IgD-negative memory B cell (primary cell): ENCODE data around the gene TET1. TPM values are rescaled to one million over a fixed set of nuclear protein-coding genes. Genes with fewer than 3 reads are reported as not detected.
"Not testable (repeated sequence)": the region's sequence is repeated elsewhere in the genome, so short reads cannot be mapped to it uniquely, and the experiment has no call there.

Experiments
- H3K27ac Mint-ChIP-seq, 3 donors: one replicate each; pipeline ENCODE4 v1.8.0; 2020 to 2022; ENCODE audit warnings: mild to moderate bottlenecking in 3 of 3, mixed read lengths in 3 of 3, moderate library complexity in 1 of 3
- H3K27me3 Mint-ChIP-seq: one replicate; pipeline ENCODE4 v1.8.0; 2021; ENCODE audit warnings: mixed read lengths
- H3K36me3 Mint-ChIP-seq: one replicate; pipeline ENCODE4 v1.8.0; 2020; ENCODE audit warnings: mild to moderate bottlenecking, mixed read lengths
- H3K4me1 Mint-ChIP-seq, 3 donors: one replicate each; pipeline ENCODE4 v1.8.0; 2020 to 2022; ENCODE audit warnings: mixed read lengths in 3 of 3, mild to moderate bottlenecking in 1 of 3
- H3K4me3 Mint-ChIP-seq, 4 donors: one replicate each; pipeline ENCODE4 v1.8.0; 2020 to 2022; ENCODE audit warnings: mild to moderate bottlenecking in 4 of 4, mixed read lengths in 4 of 4, moderate library complexity in 3 of 4
- H3K9me3 Mint-ChIP-seq, 3 donors: one replicate each; pipeline ENCODE4 v1.8.0; 2020 to 2021; ENCODE audit warnings: mixed read lengths in 3 of 3, mild to moderate bottlenecking in 1 of 3
- polyA plus RNA-seq: library from polyadenylated mRNA; unstranded; fragments of 300-500 nt; fragmentation: Illumina TruSeq; gene quantifications from one replicate; pipeline ENCODE4 v1.2.3, GENCODE V29; 2021

TET1 gene
- polyA plus RNA-seq, 1 donor from 2014 or later: 1.0 TPM

GRCh38 chr10:68668972-68669371 lies 108.8 kb downstream of the TET1 start:
- Mint-ChIP-seq H3K9me3 (no peaks in the 10 kb centered on the region), H3K4me1 (peaks cover 0 to 6% (median 4%) of the 10 kb centered on the region in 3 donors), H3K4me3 (no peak overlapping the region), H3K27ac (no peak overlapping the region), H3K27me3 (no peaks in the 10 kb centered on the region), H3K36me3 (peaks cover 17% of the 10 kb centered on the region)

DNA sequence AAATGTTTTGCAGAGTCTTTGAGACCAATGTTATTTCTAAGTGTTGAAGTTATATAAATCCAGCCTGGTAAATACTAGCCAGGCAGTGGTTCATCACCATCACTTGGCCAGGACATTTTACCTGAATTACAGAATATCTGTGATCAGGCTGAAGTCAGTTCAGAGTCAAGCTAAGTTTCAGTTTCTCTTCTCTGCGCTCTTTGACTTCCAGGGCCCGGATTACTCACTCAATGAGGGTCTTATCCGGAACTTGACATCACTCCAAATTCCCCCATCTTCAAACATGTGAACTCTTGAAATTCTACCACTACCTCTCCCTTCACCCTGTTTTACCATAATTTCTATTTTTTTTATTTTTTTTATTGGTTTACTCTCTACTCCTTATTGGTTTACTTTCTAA lies 124.3 kb downstream of the TET1 start:
- Mint-ChIP-seq H3K36me3 (peaks cover 2% of the 10 kb centered on the region), H3K4me1 (peaks cover 4 to 8% (median 7%) of the 10 kb centered on the region in 3 donors), H3K9me3 (no peaks in the 10 kb centered on the region), H3K27me3 (no peaks in the 10 kb centered on the region), H3K27ac (peak overlapping the region in 1 of 3 donors; percentile 83), H3K4me3 (peak overlapping the region; percentile 47 to 91 (median 78))

DNA sequence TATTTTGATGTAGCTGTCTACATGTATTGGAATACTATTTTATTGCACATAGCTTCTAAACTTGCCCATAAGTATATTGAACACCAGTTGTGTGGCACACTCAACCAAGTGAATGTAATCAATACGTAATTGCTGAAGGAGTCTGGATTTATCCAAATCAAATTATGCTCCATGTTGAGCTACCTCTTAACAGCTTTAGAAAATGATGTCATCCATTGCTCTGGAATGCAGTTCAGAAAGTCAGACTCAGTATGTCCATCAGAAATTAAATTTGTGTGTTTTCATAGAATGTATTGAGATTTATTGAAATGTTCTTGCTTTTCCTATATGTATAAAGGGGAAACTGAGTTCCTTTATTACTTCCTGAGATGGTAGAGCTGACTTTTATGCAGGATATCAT lies 135.9 kb downstream of the TET1 start:
- H3K9me3 Mint-ChIP-seq: no peaks in the 10 kb centered on the region
- H3K27me3 Mint-ChIP-seq: no peaks in the 10 kb centered on the region
- no peak overlapping the region for H3K4me3 Mint-ChIP-seq
- no peaks in the 10 kb centered on the region for H3K4me1 Mint-ChIP-seq
- peaks cover 1% of the 10 kb centered on the region for H3K36me3 Mint-ChIP-seq
- H3K27ac Mint-ChIP-seq: no peak overlapping the region

DNA sequence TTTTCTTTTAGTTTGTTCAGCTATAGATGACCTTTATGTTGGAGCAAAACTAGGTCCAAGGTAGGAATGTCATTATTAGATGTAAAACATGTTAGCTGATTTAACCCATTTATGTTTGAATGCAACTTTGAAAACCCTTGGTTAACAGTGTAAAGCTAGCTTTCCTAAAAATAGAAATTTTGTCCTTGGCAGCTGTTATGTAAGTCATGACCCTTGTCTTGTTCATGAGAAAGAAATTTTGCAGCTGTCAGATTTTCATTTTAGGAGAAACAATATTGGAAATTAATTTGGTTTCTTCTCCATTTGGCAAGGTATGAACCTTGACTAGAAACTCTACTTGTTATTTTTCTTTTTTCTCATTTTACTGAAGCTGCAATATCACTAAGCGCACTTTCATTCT lies 137.0 kb downstream of the TET1 start:
- no peak overlapping the region for H3K4me3 Mint-ChIP-seq
- peaks cover 1% of the 10 kb centered on the region for H3K36me3 Mint-ChIP-seq
- no peaks in the 10 kb centered on the region for H3K4me1 Mint-ChIP-seq
- no peak overlapping the region for H3K27ac Mint-ChIP-seq
- H3K9me3 Mint-ChIP-seq: no peaks in the 10 kb centered on the region
- H3K27me3 Mint-ChIP-seq: no peaks in the 10 kb centered on the region

GRCh38 chr10:68700197-68700596 lies 140.1 kb downstream of the TET1 start:
- H3K9me3 Mint-ChIP-seq: no peaks in the 10 kb centered on the region
- H3K4me3 Mint-ChIP-seq: no peak overlapping the region
- H3K27me3 Mint-ChIP-seq: no peaks in the 10 kb centered on the region
- no peaks in the 10 kb centered on the region for H3K4me1 Mint-ChIP-seq
- H3K27ac Mint-ChIP-seq: no peak overlapping the region
- H3K36me3 Mint-ChIP-seq: no peaks in the 10 kb centered on the region

GRCh38 chr10:68705548-68705947 lies 145.4 kb downstream of the TET1 start:
- Mint-ChIP-seq H3K27ac (no peak overlapping the region), H3K4me1 (peaks cover 0 to 4% (median 0%) of the 10 kb centered on the region in 3 donors), H3K36me3 (no peaks in the 10 kb centered on the region), H3K9me3 (no peaks in the 10 kb centered on the region), H3K27me3 (no peaks in the 10 kb centered on the region), H3K4me3 (no peak overlapping the region)

GRCh38 chr10:68708987-68709386 lies 148.8 kb downstream of the TET1 start:
- not testable (repeated sequence) for H3K27me3 Mint-ChIP-seq, H3K36me3 Mint-ChIP-seq, H3K9me3 Mint-ChIP-seq, H3K27ac Mint-ChIP-seq, H3K4me1 Mint-ChIP-seq, H3K4me3 Mint-ChIP-seq

DNA sequence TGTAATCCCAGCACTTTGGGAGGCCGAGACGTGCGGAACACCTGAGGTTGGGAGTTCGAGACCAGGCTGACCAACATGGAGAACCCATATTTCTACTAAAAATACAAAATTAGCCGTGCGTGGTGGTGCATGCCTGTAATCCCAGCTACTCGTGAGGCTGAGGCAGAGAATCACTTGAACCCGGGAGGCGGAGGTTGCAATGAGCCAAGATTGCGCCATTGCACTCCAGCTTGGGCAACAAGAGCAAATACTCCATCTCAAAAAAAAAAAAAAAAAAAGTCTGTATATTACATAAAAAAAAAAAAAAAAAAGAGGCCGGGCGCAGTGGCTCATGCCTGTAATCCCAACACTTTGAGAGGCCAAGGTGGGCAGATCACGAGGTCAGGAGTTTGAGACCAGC lies 152.9 kb downstream of the TET1 start:
- not testable (repeated sequence) for H3K36me3 Mint-ChIP-seq, H3K9me3 Mint-ChIP-seq, H3K27me3 Mint-ChIP-seq, H3K4me3 Mint-ChIP-seq, H3K4me1 Mint-ChIP-seq, H3K27ac Mint-ChIP-seq

- Mint-ChIP-seq H3K9me3 (peaks cover 0 to 4% (median 0%) of the 10 kb centered on the region in 3 donors), H3K4me3 (no peak overlapping the region), H3K4me1 (peaks cover 8 to 11% (median 10%) of the 10 kb centered on the region in 3 donors), H3K27ac (peak overlapping the region in 1 of 3 donors; percentile 35), H3K27me3 (no peaks in the 10 kb centered on the region), H3K36me3 (peaks cover 3% of the 10 kb centered on the region)
Observed at GRCh38 chr10:68717435-68717834, 157.3 kb downstream of the TET1 start.

- H3K27me3 Mint-ChIP-seq: no peaks in the 10 kb centered on the region
- peaks cover 3% of the 10 kb centered on the region for H3K36me3 Mint-ChIP-seq
- peaks cover 9 to 12% (median 11%) of the 10 kb centered on the region in 3 donors for H3K4me1 Mint-ChIP-seq
- H3K9me3 Mint-ChIP-seq: peaks cover 0 to 4% (median 0%) of the 10 kb centered on the region in 3 donors
- H3K4me3 Mint-ChIP-seq: peak within 1 kb of the TSS; percentile 89 to 100 (median 96)
- peak within 1 kb of the TSS; percentile 90 to 99 (median 97) for H3K27ac Mint-ChIP-seq
Observed at GRCh38 chr10:68720793-68721672, 160.9 kb downstream of the TET1 start, which contains the start of gene CCAR1. Gene CCAR1, plus strand, starts transcription at chr10:68721239. Its CDS starts 1,266 bp downstream, at chr10:68722505.

DNA sequence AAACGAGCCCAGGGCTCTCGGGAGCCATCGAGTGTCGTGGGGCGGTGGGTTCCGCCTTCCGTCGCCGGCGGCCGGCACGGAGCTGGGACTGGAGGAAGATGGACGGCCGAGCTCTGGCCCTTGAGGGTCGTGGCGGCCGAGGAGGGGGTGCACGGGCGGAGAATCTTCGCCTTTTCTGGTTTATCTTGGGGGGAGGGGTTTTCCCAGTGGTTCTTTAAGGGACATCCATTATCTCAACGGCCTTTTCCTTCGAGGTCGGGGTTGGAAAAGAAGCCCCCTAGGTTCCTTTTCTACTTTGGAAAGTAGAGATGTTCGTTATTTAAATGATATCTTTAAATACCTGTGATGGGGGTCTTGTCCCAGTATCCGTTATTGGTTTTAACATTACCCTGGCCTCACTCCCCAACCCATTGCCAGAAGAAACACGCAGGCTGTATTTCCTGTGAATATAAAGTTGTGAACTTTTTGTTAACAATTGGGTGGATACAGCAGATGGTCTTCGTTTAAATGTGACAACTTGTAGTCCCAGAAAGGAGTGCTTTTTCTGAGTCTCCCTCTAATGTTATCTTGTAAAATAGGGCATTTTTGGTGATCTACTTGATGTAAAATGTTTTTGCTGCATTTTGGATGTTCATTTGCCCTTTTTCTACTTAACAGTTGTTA lies 161.7 kb downstream of the TET1 start:
- Mint-ChIP-seq H3K27me3 (no peaks in the 10 kb centered on the region), H3K27ac (peak overlapping the region; percentile 86 to 97 (median 90)), H3K9me3 (peaks cover 0 to 4% (median 0%) of the 10 kb centered on the region in 3 donors), H3K36me3 (peaks cover 6% of the 10 kb centered on the region), H3K4me3 (peak overlapping the region; percentile 89 to 100 (median 96)), H3K4me1 (peaks cover 9 to 13% (median 12%) of the 10 kb centered on the region in 3 donors)

- peaks cover 9 to 16% (median 16%) of the 10 kb centered on the region in 3 donors for H3K4me1 Mint-ChIP-seq
- H3K4me3 Mint-ChIP-seq: peak overlapping the region in 1 of 4 donors; percentile 12
- no peaks in the 10 kb centered on the region for H3K27me3 Mint-ChIP-seq
- H3K27ac Mint-ChIP-seq: peak overlapping the region in 1 of 3 donors; percentile 59
- H3K9me3 Mint-ChIP-seq: no peaks in the 10 kb centered on the region
- H3K36me3 Mint-ChIP-seq: peaks cover 8% of the 10 kb centered on the region
Observed at GRCh38 chr10:68725016-68725415, 164.9 kb downstream of the TET1 start.

DNA sequence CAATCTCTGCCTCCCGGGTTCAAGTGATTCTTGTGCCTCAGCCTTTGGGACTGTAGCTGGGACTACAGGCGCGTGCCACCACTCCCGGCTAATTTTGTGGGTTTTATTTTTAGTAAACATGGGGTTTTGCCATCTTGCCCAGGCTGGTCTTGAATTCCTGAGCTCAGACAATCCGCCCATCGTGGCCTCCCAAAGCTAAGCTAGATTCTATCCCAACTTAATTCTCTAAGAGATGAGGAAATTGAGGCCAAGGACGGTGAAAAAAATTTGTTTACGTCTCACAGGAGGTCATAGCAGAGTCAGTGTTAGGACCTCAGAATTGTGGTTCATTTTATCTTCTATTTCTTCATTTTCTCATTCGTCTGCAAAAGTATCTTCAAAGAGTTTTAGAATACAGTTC lies 167.0 kb downstream of the TET1 start:
- Mint-ChIP-seq H3K9me3 (no peaks in the 10 kb centered on the region), H3K4me1 (peaks cover 5 to 8% (median 8%) of the 10 kb centered on the region in 3 donors), H3K4me3 (no peak overlapping the region), H3K36me3 (peaks cover 5% of the 10 kb centered on the region), H3K27me3 (no peaks in the 10 kb centered on the region), H3K27ac (no peak overlapping the region)

GRCh38 chr10:68732651-68733050 lies 172.5 kb downstream of the TET1 start:
- peaks cover 0 to 5% (median 1%) of the 10 kb centered on the region in 3 donors for H3K4me1 Mint-ChIP-seq
- no peaks in the 10 kb centered on the region for H3K27me3 Mint-ChIP-seq
- H3K36me3 Mint-ChIP-seq: peaks cover 7% of the 10 kb centered on the region
- H3K27ac Mint-ChIP-seq: no peak overlapping the region
- no peak overlapping the region for H3K4me3 Mint-ChIP-seq
- H3K9me3 Mint-ChIP-seq: no peaks in the 10 kb centered on the region

GRCh38 chr10:68734349-68734748 lies 174.2 kb downstream of the TET1 start:
- no peaks in the 10 kb centered on the region for H3K9me3 Mint-ChIP-seq
- no peak overlapping the region for H3K4me3 Mint-ChIP-seq
- H3K4me1 Mint-ChIP-seq: peaks cover 0 to 2% (median 1%) of the 10 kb centered on the region in 3 donors
- H3K36me3 Mint-ChIP-seq: peaks cover 5% of the 10 kb centered on the region
- H3K27me3 Mint-ChIP-seq: no peaks in the 10 kb centered on the region
- no peak overlapping the region for H3K27ac Mint-ChIP-seq
